ENCODE data around the gene TMCC1.
"Not testable (repeated sequence)": the region's sequence is repeated elsewhere in the genome, so short reads cannot be mapped to it uniquely, and the experiment has no call there.

Gene TMCC1

GRCh38 chr3:129692743-129693142, 200.8 kb downstream of the TMCC1 start:
- in situ Hi-C loops (cut with MboI; ENCODE audit: low sequenced_read_pairs), result no loop called here

GRCh38 chr3:129690963-129691362, 202.5 kb downstream of the TMCC1 start:
- in situ Hi-C loops (cut with MboI; ENCODE audit: low sequenced_read_pairs), result no loop called here

- in situ Hi-C loops (cut with MboI; ENCODE audit: low sequenced_read_pairs), result no loop called here
Observed at GRCh38 chr3:129690406-129690805, 203.1 kb downstream of the TMCC1 start.

GRCh38 chr3:129689036-129689435, 204.5 kb downstream of the TMCC1 start:
- in situ Hi-C loops (cut with MboI; ENCODE audit: low sequenced_read_pairs), result no loop called here

- in situ Hi-C loops (cut with MboI; ENCODE audit: low sequenced_read_pairs), result no loop called here
Observed at GRCh38 chr3:129688271-129688895, 205.1 kb downstream of the TMCC1 start.

GRCh38 chr3:129687586-129688125, 205.9 kb downstream of the TMCC1 start:
- in situ Hi-C loops (cut with MboI; ENCODE audit: low sequenced_read_pairs), result no loop called here

- in situ Hi-C loops (cut with MboI; ENCODE audit: low sequenced_read_pairs), result no loop called here
Observed at GRCh38 chr3:129686941-129687340, 206.6 kb downstream of the TMCC1 start.

- in situ Hi-C loops (cut with MboI; ENCODE audit: low sequenced_read_pairs), result no loop called here
Observed at GRCh38 chr3:129684270-129684669, 209.2 kb downstream of the TMCC1 start.

GRCh38 chr3:129683201-129683600, 210.3 kb downstream of the TMCC1 start:
- in situ Hi-C loops (cut with MboI; ENCODE audit: low sequenced_read_pairs), result no loop called here

- in situ Hi-C loops (cut with MboI; ENCODE audit: low sequenced_read_pairs), result no loop called here
Observed at GRCh38 chr3:129676985-129677384, 216.5 kb downstream of the TMCC1 start.

GRCh38 chr3:129674798-129675123, 218.8 kb downstream of the TMCC1 start:
- in situ Hi-C loops (cut with MboI; ENCODE audit: low sequenced_read_pairs), result not testable (repeated sequence)

- in situ Hi-C loops (cut with MboI; ENCODE audit: low sequenced_read_pairs), result no loop called here
Observed at GRCh38 chr3:129673897-129674797, 219.4 kb downstream of the TMCC1 start.

GRCh38 chr3:129673012-129673411, 220.5 kb downstream of the TMCC1 start:
- in situ Hi-C loops (cut with MboI; ENCODE audit: low sequenced_read_pairs), result no loop called here

GRCh38 chr3:129672412-129672811, 221.1 kb downstream of the TMCC1 start:
- in situ Hi-C loops (cut with MboI; ENCODE audit: low sequenced_read_pairs), result no loop called here

- in situ Hi-C loops (cut with MboI; ENCODE audit: low sequenced_read_pairs), result no loop called here
Observed at GRCh38 chr3:129665024-129665768, 228.3 kb downstream of the TMCC1 start.

- in situ Hi-C loops (cut with MboI; ENCODE audit: low sequenced_read_pairs), result no loop called here
Observed at GRCh38 chr3:129663930-129664646, 229.4 kb downstream of the TMCC1 start.

GRCh38 chr3:129663045-129663446, 230.5 kb downstream of the TMCC1 start:
- in situ Hi-C loops (cut with MboI; ENCODE audit: low sequenced_read_pairs), result no loop called here

- in situ Hi-C loops (cut with MboI; ENCODE audit: low sequenced_read_pairs), result no loop called here
Observed at GRCh38 chr3:129662191-129662608, 231.3 kb downstream of the TMCC1 start.

GRCh38 chr3:129661766-129662165, 231.7 kb downstream of the TMCC1 start:
- in situ Hi-C loops (cut with MboI; ENCODE audit: low sequenced_read_pairs), result no loop called here

GRCh38 chr3:129658110-129658843, 235.2 kb downstream of the TMCC1 start:
- in situ Hi-C loops (cut with MboI; ENCODE audit: low sequenced_read_pairs), result loop anchor here (10.0 kb wide), 1 partner anchor 277 kb away; no protein-coding TSS in a partner anchor
